ENCODE results near the gene ABHD8.

Gene ABHD8

GRCh38 chr19:17326595-17326966 is 23.4 kb upstream of the ABHD8 start:
- Histone ChIP-seq H3K9ac (ENCODE audit: low read depth, low read length) (no peak overlapping the region), H3K4me1 (ENCODE audit: control insufficient read depth, insufficient read depth, low read length) (0 out of 2 replicates have a peak, but pooled peaks cover 3% of the 10 kb centered on the region)

GRCh38 chr19:17325881-17326594 is 22.8 kb upstream of the ABHD8 start:
- Histone ChIP-seq H3K9ac (ENCODE audit: low read depth, low read length) (no peak overlapping the region), H3K27me3 (ENCODE audit: control insufficient read depth, insufficient read depth, low read length) (no peaks in the 10 kb centered on the region; the same call in 1 of the 2 replicates), H3K36me3 (ENCODE audit: control insufficient read depth, insufficient read depth, low read length) (peaks cover 25% of the 10 kb centered on the region), H3K4me1 (ENCODE audit: control insufficient read depth, insufficient read depth, low read length) (0 out of 2 replicates have a peak, but pooled peaks cover 3% of the 10 kb centered on the region), H3K9me3 (ENCODE audit: control insufficient read depth, insufficient read depth, low read length) (no peaks in the 10 kb centered on the region), H3K4me3 (ENCODE audit: low read depth, low read length) (no peak overlapping the region), H3K27ac (ENCODE audit: low read depth, low read length) (no peak overlapping the region)

More at GRCh38 chr19:17326595-17326966, 23.4 kb upstream of the ABHD8 start:
- no peaks in the 10 kb centered on the region for H3K9me3 ChIP-seq (ENCODE audit: control insufficient read depth, insufficient read depth, low read length)
- peak overlapping the region; percentile 89 for H3K27ac ChIP-seq (ENCODE audit: low read depth, low read length)
- H3K27me3 ChIP-seq (ENCODE audit: control insufficient read depth, insufficient read depth, low read length): no peaks in the 10 kb centered on the region; the same call in 1 of the 2 replicates
- peaks cover 24% of the 10 kb centered on the region for H3K36me3 ChIP-seq (ENCODE audit: control insufficient read depth, insufficient read depth, low read length)
- H3K4me3 ChIP-seq (ENCODE audit: low read depth, low read length): no peak overlapping the region

- Histone ChIP-seq H3K27me3 (ENCODE audit: control insufficient read depth, insufficient read depth, low read length) (no peaks in the 10 kb centered on the region; the same call in 1 of the 2 replicates), H3K9ac (ENCODE audit: low read depth, low read length) (no peak overlapping the region), H3K4me1 (ENCODE audit: control insufficient read depth, insufficient read depth, low read length) (0 out of 2 replicates have a peak, but pooled peaks cover 3% of the 10 kb centered on the region), H3K27ac (ENCODE audit: low read depth, low read length) (no peak overlapping the region), H3K36me3 (ENCODE audit: control insufficient read depth, insufficient read depth, low read length) (peaks cover 33% of the 10 kb centered on the region), H3K9me3 (ENCODE audit: control insufficient read depth, insufficient read depth, low read length) (no peaks in the 10 kb centered on the region), H3K4me3 (ENCODE audit: low read depth, low read length) (no peak overlapping the region)
These were observed 21.9 kb upstream of the ABHD8 start for GRCh38 chr19:17325133-17325532.

- 0 out of 2 replicates have a peak, but pooled peaks cover 3% of the 10 kb centered on the region for H3K4me1 ChIP-seq (ENCODE audit: control insufficient read depth, insufficient read depth, low read length)
- no peak overlapping the region for H3K9ac ChIP-seq (ENCODE audit: low read depth, low read length)
- peaks cover 37% of the 10 kb centered on the region for H3K36me3 ChIP-seq (ENCODE audit: control insufficient read depth, insufficient read depth, low read length)
- no peaks in the 10 kb centered on the region for H3K9me3 ChIP-seq (ENCODE audit: control insufficient read depth, insufficient read depth, low read length)
- H3K27me3 ChIP-seq (ENCODE audit: control insufficient read depth, insufficient read depth, low read length): no peaks in the 10 kb centered on the region; the same call in 1 of the 2 replicates
- no peak overlapping the region for H3K27ac ChIP-seq (ENCODE audit: low read depth, low read length)
- H3K4me3 ChIP-seq (ENCODE audit: low read depth, low read length): no peak overlapping the region
These were observed 21.3 kb upstream of the ABHD8 start for GRCh38 chr19:17324357-17325114.

GRCh38 chr19:17323964-17324332 is 20.7 kb upstream of the ABHD8 start:
- Histone ChIP-seq H3K27me3 (ENCODE audit: control insufficient read depth, insufficient read depth, low read length) (no peaks in the 10 kb centered on the region; the same call in 1 of the 2 replicates), H3K4me1 (ENCODE audit: control insufficient read depth, insufficient read depth, low read length) (no peaks in the 10 kb centered on the region), H3K9me3 (ENCODE audit: control insufficient read depth, insufficient read depth, low read length) (no peaks in the 10 kb centered on the region), H3K9ac (ENCODE audit: low read depth, low read length) (no peak overlapping the region), H3K36me3 (ENCODE audit: control insufficient read depth, insufficient read depth, low read length) (peaks cover 43% of the 10 kb centered on the region), H3K27ac (ENCODE audit: low read depth, low read length) (no peak overlapping the region), H3K4me3 (ENCODE audit: low read depth, low read length) (no peak overlapping the region)

GRCh38 chr19:17323300-17323963 is 20.2 kb upstream of the ABHD8 start:
- Histone ChIP-seq H3K9ac (ENCODE audit: low read depth, low read length) (no peak overlapping the region), H3K4me3 (ENCODE audit: low read depth, low read length) (no peak overlapping the region), H3K27me3 (ENCODE audit: control insufficient read depth, insufficient read depth, low read length) (no peaks in the 10 kb centered on the region), H3K36me3 (ENCODE audit: control insufficient read depth, insufficient read depth, low read length) (peaks cover 44% of the 10 kb centered on the region), H3K9me3 (ENCODE audit: control insufficient read depth, insufficient read depth, low read length) (no peaks in the 10 kb centered on the region), H3K4me1 (ENCODE audit: control insufficient read depth, insufficient read depth, low read length) (no peaks in the 10 kb centered on the region), H3K27ac (ENCODE audit: low read depth, low read length) (no peak overlapping the region)

- Histone ChIP-seq H3K36me3 (ENCODE audit: control insufficient read depth, insufficient read depth, low read length) (peaks cover 44% of the 10 kb centered on the region), H3K9ac (ENCODE audit: low read depth, low read length) (no peak overlapping the region), H3K9me3 (ENCODE audit: control insufficient read depth, insufficient read depth, low read length) (no peaks in the 10 kb centered on the region), H3K27ac (ENCODE audit: low read depth, low read length) (peak overlapping the region; percentile 50), H3K27me3 (ENCODE audit: control insufficient read depth, insufficient read depth, low read length) (no peaks in the 10 kb centered on the region), H3K4me3 (ENCODE audit: low read depth, low read length) (no peak overlapping the region), H3K4me1 (ENCODE audit: control insufficient read depth, insufficient read depth, low read length) (no peaks in the 10 kb centered on the region)
These were observed 19.6 kb upstream of the ABHD8 start for GRCh38 chr19:17322854-17323253.

GRCh38 chr19:17321655-17322489 is 18.6 kb upstream of the ABHD8 start:
- Histone ChIP-seq H3K36me3 (ENCODE audit: control insufficient read depth, insufficient read depth, low read length) (peaks cover 43% of the 10 kb centered on the region), H3K4me3 (ENCODE audit: low read depth, low read length) (no peak overlapping the region), H3K4me1 (ENCODE audit: control insufficient read depth, insufficient read depth, low read length) (no peaks in the 10 kb centered on the region), H3K9ac (ENCODE audit: low read depth, low read length) (no peak overlapping the region), H3K27ac (ENCODE audit: low read depth, low read length) (peak overlapping the region; percentile 50), H3K27me3 (ENCODE audit: control insufficient read depth, insufficient read depth, low read length) (no peaks in the 10 kb centered on the region), H3K9me3 (ENCODE audit: control insufficient read depth, insufficient read depth, low read length) (no peaks in the 10 kb centered on the region)

GRCh38 chr19:17320435-17320834 is 17.2 kb upstream of the ABHD8 start:
- Histone ChIP-seq H3K27me3 (ENCODE audit: control insufficient read depth, insufficient read depth, low read length) (no peaks in the 10 kb centered on the region), H3K9me3 (ENCODE audit: control insufficient read depth, insufficient read depth, low read length) (no peaks in the 10 kb centered on the region), H3K9ac (ENCODE audit: low read depth, low read length) (no peak overlapping the region), H3K4me3 (ENCODE audit: low read depth, low read length) (no peak overlapping the region), H3K27ac (ENCODE audit: low read depth, low read length) (no peak overlapping the region), H3K36me3 (ENCODE audit: control insufficient read depth, insufficient read depth, low read length) (peaks cover 41% of the 10 kb centered on the region), H3K4me1 (ENCODE audit: control insufficient read depth, insufficient read depth, low read length) (no peaks in the 10 kb centered on the region)

- Histone ChIP-seq H3K27ac (ENCODE audit: low read depth, low read length) (no peak overlapping the region), H3K36me3 (ENCODE audit: control insufficient read depth, insufficient read depth, low read length) (peaks cover 39% of the 10 kb centered on the region), H3K9ac (ENCODE audit: low read depth, low read length) (no peak overlapping the region), H3K4me3 (ENCODE audit: low read depth, low read length) (no peak overlapping the region), H3K27me3 (ENCODE audit: control insufficient read depth, insufficient read depth, low read length) (no peaks in the 10 kb centered on the region), H3K4me1 (ENCODE audit: control insufficient read depth, insufficient read depth, low read length) (no peaks in the 10 kb centered on the region), H3K9me3 (ENCODE audit: control insufficient read depth, insufficient read depth, low read length) (no peaks in the 10 kb centered on the region)
These were observed 16.4 kb upstream of the ABHD8 start for GRCh38 chr19:17319473-17320238.

Data from HUES48 (cell line).